ENCODE results near the gene NRG3.
"Not testable (repeated sequence)": the region's sequence is repeated elsewhere in the genome, so short reads cannot be mapped to it uniquely, and the experiment has no call there.

The NRG3 gene

DNA sequence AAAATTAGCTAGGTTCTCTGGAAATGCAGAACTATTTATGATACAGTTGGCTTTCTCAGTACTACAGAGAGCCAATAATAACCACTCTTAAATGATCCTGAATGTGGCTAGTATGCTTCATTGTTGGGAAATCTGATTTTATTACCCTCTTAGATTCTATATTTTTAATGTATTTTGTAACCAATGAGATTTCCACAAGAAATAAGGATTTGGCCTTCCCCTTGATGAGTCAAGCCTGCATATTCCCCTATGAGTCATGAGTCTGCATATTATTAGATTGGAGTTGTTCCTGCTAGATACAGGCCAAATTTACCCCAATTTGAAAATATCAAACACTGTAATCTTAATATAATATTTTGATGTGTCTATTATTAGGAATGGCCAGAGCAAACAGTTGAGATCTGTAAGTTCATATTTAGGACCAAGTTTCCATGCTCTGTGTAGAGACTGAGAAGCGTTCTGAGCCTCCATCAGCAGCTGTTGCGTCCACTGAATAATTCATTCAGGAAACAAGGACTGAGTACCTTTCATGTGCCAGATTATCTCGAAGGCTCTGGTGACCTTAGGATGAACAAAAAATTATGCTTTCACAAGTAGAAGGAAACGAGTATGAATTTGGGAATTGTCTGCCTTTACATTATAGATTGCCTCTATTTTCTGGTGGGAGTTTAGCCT lies 793.4 kb downstream of the NRG3 start:
- H3K9ac ChIP-seq (ENCODE audit: low read depth, low read length), result no peak overlapping the region
- H3K9me3 ChIP-seq (ENCODE audit: insufficient read depth, low read depth, low read length), result no peaks in the 10 kb centered on the region
- H3K4me1 ChIP-seq (ENCODE audit: insufficient read depth, low read length), result no peaks in the 10 kb centered on the region
- H3K27me3 ChIP-seq (ENCODE audit: insufficient read depth, low read length), result no peaks in the 10 kb centered on the region
- H3K27ac ChIP-seq (ENCODE audit: low read length), result no peak overlapping the region
- H3K36me3 ChIP-seq (ENCODE audit: insufficient read depth, low read depth, low read length), result no peaks in the 10 kb centered on the region
- H3K4me3 ChIP-seq (ENCODE audit: low read length), result no peak overlapping the region

DNA sequence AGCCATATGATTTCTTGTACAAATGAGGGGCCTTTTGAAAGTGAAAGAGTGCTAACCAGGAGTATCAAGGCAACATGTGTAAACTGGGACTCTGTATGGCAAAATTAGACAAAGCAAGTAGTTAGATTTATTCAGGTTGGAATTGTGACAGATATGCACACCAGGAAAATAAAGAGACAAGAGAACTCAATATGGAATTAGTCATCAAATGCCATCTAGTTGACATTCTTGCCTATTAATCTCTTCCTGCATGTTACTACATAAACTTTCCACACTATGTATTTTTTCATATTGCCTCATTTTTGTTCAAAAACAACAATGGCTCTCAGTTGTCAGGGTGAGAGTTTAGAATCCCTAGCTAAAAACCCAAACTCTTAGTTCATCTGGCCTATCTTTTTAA lies 799.0 kb downstream of the NRG3 start:
- no peaks in the 10 kb centered on the region for H3K36me3 ChIP-seq (ENCODE audit: insufficient read depth, low read depth, low read length)
- no peaks in the 10 kb centered on the region for H3K27me3 ChIP-seq (ENCODE audit: insufficient read depth, low read length)
- no peak overlapping the region for H3K4me3 ChIP-seq (ENCODE audit: low read length)
- no peaks in the 10 kb centered on the region for H3K9me3 ChIP-seq (ENCODE audit: insufficient read depth, low read depth, low read length)
- H3K9ac ChIP-seq (ENCODE audit: low read depth, low read length), result no peak overlapping the region
- no peaks in the 10 kb centered on the region; the same call in 1 of the 2 replicates for H3K4me1 ChIP-seq (ENCODE audit: insufficient read depth, low read length)
- no peak overlapping the region for H3K27ac ChIP-seq (ENCODE audit: low read length)

DNA sequence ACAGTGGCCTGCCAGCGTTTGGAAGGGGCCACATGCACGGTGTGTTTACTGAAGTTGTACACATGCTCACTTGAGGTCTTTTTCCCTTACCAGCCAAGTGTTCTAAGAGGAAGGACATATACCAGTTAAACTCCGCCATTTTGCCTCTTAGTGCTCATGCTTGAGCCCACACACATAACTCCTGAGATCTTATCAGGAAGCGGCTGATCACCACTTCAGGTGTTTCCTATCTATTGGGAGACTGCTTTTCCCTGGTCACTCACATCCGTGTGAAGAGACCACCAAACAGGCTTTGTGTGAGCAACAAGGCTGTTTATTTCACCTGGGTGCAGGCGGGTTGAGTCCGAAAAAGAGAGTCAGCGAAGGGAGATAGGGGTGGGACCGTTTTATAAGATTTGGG lies 802.9 kb downstream of the NRG3 start:
- not testable (repeated sequence) for H3K27ac ChIP-seq (ENCODE audit: low read length); H3K4me1 ChIP-seq (ENCODE audit: insufficient read depth, low read length); H3K9me3 ChIP-seq (ENCODE audit: insufficient read depth, low read depth, low read length); H3K36me3 ChIP-seq (ENCODE audit: insufficient read depth, low read depth, low read length); H3K9ac ChIP-seq (ENCODE audit: low read depth, low read length); H3K4me3 ChIP-seq (ENCODE audit: low read length); H3K27me3 ChIP-seq (ENCODE audit: insufficient read depth, low read length)

DNA sequence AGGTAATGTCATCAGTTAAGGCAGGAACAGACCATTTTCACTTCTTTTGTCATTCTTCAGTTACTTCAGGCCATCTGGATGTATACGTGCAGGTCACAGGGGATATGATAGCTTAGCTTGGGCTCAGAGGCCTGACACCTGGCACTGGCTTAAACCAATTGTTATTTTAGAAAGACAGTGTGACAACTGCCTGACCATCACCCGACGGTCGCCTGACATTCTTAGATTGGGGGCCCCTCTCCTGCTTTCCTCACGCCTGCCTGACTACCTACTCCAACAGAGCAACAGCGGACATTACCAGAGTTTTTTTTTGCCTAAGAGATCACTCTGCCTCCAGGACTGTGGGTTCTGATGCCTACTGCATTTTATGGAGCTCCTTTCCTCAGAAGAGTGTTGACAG lies 803.5 kb downstream of the NRG3 start:
- not testable (repeated sequence) for H3K4me3 ChIP-seq (ENCODE audit: low read length); H3K27ac ChIP-seq (ENCODE audit: low read length); H3K27me3 ChIP-seq (ENCODE audit: insufficient read depth, low read length); H3K9me3 ChIP-seq (ENCODE audit: insufficient read depth, low read depth, low read length); H3K9ac ChIP-seq (ENCODE audit: low read depth, low read length); H3K36me3 ChIP-seq (ENCODE audit: insufficient read depth, low read depth, low read length); H3K4me1 ChIP-seq (ENCODE audit: insufficient read depth, low read length)

DNA sequence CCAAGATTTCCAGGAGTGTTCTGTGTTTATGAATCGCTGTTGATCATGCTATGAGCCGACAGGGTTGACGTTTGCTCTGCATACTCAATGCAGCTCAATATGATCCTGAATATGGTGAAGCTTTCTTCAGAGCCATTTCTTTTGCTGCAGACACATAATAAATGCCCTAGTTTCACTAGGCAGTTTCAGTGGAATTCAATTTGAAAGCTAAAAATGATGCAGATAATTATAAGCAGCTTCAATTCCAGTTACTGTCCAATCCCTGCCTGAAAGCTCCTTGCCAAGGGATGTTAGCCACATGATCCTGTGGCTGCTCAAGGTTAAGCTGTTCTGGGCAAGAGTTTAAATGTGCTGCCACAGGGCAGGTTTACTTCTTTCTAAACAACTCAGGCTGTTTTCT lies 805.6 kb downstream of the NRG3 start:
- Histone ChIP-seq H3K4me3 (ENCODE audit: low read length) (no peak overlapping the region), H3K36me3 (ENCODE audit: insufficient read depth, low read depth, low read length) (no peaks in the 10 kb centered on the region), H3K9ac (ENCODE audit: low read depth, low read length) (no peak overlapping the region), H3K4me1 (ENCODE audit: insufficient read depth, low read length) (no peaks in the 10 kb centered on the region; the same call in 1 of the 2 replicates), H3K27me3 (ENCODE audit: insufficient read depth, low read length) (no peaks in the 10 kb centered on the region), H3K27ac (ENCODE audit: low read length) (no peak overlapping the region), H3K9me3 (ENCODE audit: insufficient read depth, low read depth, low read length) (no peaks in the 10 kb centered on the region)

DNA sequence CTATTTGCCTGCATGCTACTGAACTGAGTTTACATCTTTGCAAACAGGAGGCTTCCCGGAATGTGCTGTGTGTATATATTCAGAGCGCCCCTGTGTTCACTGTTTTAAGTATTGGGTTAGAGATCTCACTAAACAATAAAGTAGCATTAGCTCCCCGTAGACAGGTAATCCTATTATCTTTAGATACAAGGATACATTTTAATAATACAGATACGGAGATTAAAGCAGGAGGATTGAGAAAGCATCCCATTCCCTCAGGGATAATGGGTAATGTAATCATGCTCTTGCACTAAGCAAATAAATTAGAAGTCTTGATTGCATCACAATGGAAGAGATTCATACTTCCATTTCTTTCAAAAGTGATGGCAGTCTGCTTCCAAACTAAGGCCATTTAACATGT lies 809.0 kb downstream of the NRG3 start:
- H3K36me3 ChIP-seq (ENCODE audit: insufficient read depth, low read depth, low read length), result no peaks in the 10 kb centered on the region
- no peak overlapping the region for H3K27ac ChIP-seq (ENCODE audit: low read length)
- no peak overlapping the region for H3K4me3 ChIP-seq (ENCODE audit: low read length)
- H3K9ac ChIP-seq (ENCODE audit: low read depth, low read length), result no peak overlapping the region
- no peaks in the 10 kb centered on the region for H3K9me3 ChIP-seq (ENCODE audit: insufficient read depth, low read depth, low read length)
- H3K4me1 ChIP-seq (ENCODE audit: insufficient read depth, low read length), result no peaks in the 10 kb centered on the region
- no peaks in the 10 kb centered on the region for H3K27me3 ChIP-seq (ENCODE audit: insufficient read depth, low read length)

DNA sequence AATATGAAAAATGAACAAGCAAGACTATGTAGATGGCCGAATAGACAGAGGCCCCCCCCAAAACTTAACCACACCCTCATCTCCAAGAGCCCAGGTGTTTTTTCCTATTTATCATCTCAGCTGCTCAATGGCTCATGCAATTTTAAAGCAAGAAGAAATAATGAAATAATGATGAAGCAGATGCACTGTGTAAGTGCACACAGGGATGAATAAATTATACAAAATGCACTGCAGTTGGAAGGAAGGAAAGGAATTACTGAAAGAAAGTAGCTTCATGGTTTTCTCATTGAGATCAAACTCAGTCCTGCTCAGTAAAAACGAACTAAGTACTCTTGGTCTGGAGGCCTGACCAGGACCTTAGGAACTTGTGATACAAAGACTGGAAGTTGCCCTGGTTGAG lies 810.1 kb downstream of the NRG3 start:
- Histone ChIP-seq H3K27ac (ENCODE audit: low read length) (no peak overlapping the region), H3K36me3 (ENCODE audit: insufficient read depth, low read depth, low read length) (no peaks in the 10 kb centered on the region), H3K4me3 (ENCODE audit: low read length) (no peak overlapping the region), H3K9me3 (ENCODE audit: insufficient read depth, low read depth, low read length) (no peaks in the 10 kb centered on the region), H3K27me3 (ENCODE audit: insufficient read depth, low read length) (no peaks in the 10 kb centered on the region), H3K9ac (ENCODE audit: low read depth, low read length) (no peak overlapping the region), H3K4me1 (ENCODE audit: insufficient read depth, low read length) (no peaks in the 10 kb centered on the region)

DNA sequence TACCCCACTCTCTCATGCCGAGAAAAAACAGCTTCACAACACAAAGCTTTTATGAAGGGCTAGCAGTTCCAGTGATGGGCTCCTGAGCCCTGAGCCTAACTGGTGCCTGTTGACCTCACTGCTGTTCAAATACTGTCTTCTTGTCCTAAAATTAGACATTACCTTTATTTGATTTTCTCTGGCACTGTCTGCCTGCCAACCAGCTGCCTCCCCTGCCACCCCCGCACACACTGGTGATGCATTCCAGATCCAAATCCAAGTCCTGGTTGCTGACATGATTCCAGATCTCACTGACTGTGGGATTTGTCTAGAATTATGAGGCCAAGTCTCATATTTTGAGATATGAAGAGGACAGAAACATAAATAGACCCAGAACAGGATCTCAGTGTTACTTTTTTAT lies 816.2 kb downstream of the NRG3 start:
- Histone ChIP-seq H3K27me3 (ENCODE audit: insufficient read depth, low read length) (no peaks in the 10 kb centered on the region), H3K27ac (ENCODE audit: low read length) (no peak overlapping the region), H3K9me3 (ENCODE audit: insufficient read depth, low read depth, low read length) (peaks cover 13% of the 10 kb centered on the region; the same call in 1 of the 2 replicates), H3K4me3 (ENCODE audit: low read length) (no peak overlapping the region), H3K9ac (ENCODE audit: low read depth, low read length) (no peak overlapping the region), H3K36me3 (ENCODE audit: insufficient read depth, low read depth, low read length) (no peaks in the 10 kb centered on the region), H3K4me1 (ENCODE audit: insufficient read depth, low read length) (no peaks in the 10 kb centered on the region)

DNA sequence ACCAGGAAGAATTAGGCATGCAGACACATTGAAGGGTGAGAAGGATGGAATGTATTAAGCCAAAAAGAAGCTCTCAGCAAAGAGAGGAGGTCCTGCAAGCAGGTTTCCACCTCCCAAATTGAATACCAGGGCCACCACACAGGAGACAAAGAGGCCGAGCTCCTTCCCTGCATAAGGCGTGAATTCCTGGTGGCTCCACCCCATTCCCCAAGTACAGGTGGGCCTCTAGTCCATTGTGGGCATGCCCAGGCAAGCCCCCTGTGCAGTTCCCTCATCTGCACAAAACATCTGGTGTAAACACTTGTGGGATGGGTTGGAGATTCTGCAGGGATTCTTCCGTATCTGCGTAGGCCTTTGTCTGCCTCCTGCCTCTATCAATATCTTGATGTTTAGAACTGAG lies 817.5 kb downstream of the NRG3 start:
- peaks cover 13% of the 10 kb centered on the region; the same call in 1 of the 2 replicates for H3K9me3 ChIP-seq (ENCODE audit: insufficient read depth, low read depth, low read length)
- no peaks in the 10 kb centered on the region for H3K4me1 ChIP-seq (ENCODE audit: insufficient read depth, low read length)
- no peaks in the 10 kb centered on the region for H3K27me3 ChIP-seq (ENCODE audit: insufficient read depth, low read length)
- no peak overlapping the region for H3K4me3 ChIP-seq (ENCODE audit: low read length)
- H3K9ac ChIP-seq (ENCODE audit: low read depth, low read length), result no peak overlapping the region
- H3K27ac ChIP-seq (ENCODE audit: low read length), result no peak overlapping the region
- no peaks in the 10 kb centered on the region for H3K36me3 ChIP-seq (ENCODE audit: insufficient read depth, low read depth, low read length)

DNA sequence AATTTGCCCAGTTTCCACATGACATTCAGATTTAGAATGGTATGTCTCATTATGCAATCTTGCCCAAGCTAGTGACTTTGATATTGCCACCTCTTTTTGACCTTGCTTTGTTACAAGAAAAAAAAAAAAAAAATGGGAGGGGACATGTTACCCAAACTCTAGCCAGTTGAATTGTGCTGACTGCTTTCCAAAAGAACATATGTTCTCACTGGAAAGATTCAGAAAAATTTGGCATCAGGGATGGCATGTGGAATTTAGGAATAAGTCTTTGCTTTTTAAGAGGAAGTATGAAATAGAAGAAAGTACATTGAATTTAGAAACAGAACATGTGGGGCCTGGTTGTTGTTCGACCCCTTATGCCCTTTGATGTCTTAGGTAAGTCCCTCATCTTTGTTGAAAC lies 846.8 kb downstream of the NRG3 start:
- H3K36me3 ChIP-seq (ENCODE audit: insufficient read depth, low read depth, low read length), result no peaks in the 10 kb centered on the region
- H3K27me3 ChIP-seq (ENCODE audit: insufficient read depth, low read length), result no peaks in the 10 kb centered on the region
- no peak overlapping the region for H3K9ac ChIP-seq (ENCODE audit: low read depth, low read length)
- H3K27ac ChIP-seq (ENCODE audit: low read length), result no peak overlapping the region
- H3K9me3 ChIP-seq (ENCODE audit: insufficient read depth, low read depth, low read length), result 0 out of 2 replicates have a peak, but pooled peaks cover 4% of the 10 kb centered on the region
- H3K4me1 ChIP-seq (ENCODE audit: insufficient read depth, low read length), result no peaks in the 10 kb centered on the region
- H3K4me3 ChIP-seq (ENCODE audit: low read length), result no peak overlapping the region

DNA sequence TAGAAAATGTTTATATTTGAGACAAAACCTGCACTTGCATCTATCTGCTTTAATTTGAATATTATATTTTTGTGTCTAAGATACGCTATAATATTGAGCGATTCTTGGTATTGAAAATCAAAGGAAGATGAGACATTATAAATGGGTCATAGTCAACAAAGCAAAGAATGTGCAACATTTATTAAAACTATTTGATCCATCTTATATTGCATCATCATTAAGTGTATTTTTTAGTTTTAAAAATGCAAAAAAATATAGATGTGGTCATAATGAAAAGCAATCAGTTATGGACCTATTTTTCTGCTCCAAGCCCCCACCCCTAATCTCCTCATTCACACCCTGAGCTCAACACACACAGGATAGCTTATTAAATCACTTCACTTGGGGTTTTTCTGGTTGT lies 847.3 kb downstream of the NRG3 start:
- no peaks in the 10 kb centered on the region for H3K36me3 ChIP-seq (ENCODE audit: insufficient read depth, low read depth, low read length)

DNA sequence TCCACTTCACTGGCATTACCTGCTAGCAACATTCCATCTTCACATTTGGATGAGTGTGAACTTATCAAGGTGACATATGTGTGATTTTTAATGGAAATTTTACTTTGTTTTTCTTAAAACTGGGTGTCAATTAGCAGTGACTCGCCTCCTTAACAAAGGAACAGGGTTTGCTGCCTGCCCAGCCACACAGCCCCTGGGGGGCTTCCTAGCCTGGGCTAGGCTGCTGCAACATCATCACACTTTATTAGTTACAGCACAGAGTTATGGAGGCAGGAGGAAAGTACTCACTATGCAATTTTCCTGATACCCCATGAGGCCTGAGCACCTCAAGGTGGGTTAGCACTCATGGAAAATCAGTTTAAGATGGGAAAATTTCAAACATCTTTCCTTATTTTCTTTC lies 861.3 kb downstream of the NRG3 start:
- no peak overlapping the region for H3K9ac ChIP-seq (ENCODE audit: low read depth, low read length)
- H3K27me3 ChIP-seq (ENCODE audit: insufficient read depth, low read length), result no peaks in the 10 kb centered on the region
- H3K4me1 ChIP-seq (ENCODE audit: insufficient read depth, low read length), result no peaks in the 10 kb centered on the region; the same call in 1 of the 2 replicates
- H3K9me3 ChIP-seq (ENCODE audit: insufficient read depth, low read depth, low read length), result no peaks in the 10 kb centered on the region
- H3K27ac ChIP-seq (ENCODE audit: low read length), result no peak overlapping the region
- no peaks in the 10 kb centered on the region for H3K36me3 ChIP-seq (ENCODE audit: insufficient read depth, low read depth, low read length)
- no peak overlapping the region for H3K4me3 ChIP-seq (ENCODE audit: low read length)

More for the DNA sequence above, 847.3 kb downstream of the NRG3 start:
- Histone ChIP-seq H3K4me1 (ENCODE audit: insufficient read depth, low read length) (no peaks in the 10 kb centered on the region), H3K9me3 (ENCODE audit: insufficient read depth, low read depth, low read length) (peaks cover 6% of the 10 kb centered on the region; the same call in 1 of the 2 replicates), H3K27ac (ENCODE audit: low read length) (no peak overlapping the region), H3K9ac (ENCODE audit: low read depth, low read length) (no peak overlapping the region), H3K4me3 (ENCODE audit: low read length) (no peak overlapping the region), H3K27me3 (ENCODE audit: insufficient read depth, low read length) (no peaks in the 10 kb centered on the region)

Measured in iPS-20b (cell line).